Measurements from ENCODE around the gene CEP44.

CEP44 gene, protein sequence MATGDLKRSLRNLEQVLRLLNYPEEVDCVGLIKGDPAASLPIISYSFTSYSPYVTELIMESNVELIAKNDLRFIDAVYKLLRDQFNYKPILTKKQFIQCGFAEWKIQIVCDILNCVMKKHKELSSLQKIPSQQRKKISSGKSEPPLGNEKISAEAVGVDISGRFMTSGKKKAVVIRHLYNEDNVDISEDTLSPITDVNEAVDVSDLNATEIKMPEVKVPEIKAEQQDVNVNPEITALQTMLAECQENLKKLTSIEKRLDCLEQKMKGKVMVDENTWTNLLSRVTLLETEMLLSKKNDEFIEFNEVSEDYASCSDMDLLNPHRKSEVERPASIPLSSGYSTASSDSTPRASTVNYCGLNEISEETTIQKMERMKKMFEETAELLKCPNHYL

DNA sequence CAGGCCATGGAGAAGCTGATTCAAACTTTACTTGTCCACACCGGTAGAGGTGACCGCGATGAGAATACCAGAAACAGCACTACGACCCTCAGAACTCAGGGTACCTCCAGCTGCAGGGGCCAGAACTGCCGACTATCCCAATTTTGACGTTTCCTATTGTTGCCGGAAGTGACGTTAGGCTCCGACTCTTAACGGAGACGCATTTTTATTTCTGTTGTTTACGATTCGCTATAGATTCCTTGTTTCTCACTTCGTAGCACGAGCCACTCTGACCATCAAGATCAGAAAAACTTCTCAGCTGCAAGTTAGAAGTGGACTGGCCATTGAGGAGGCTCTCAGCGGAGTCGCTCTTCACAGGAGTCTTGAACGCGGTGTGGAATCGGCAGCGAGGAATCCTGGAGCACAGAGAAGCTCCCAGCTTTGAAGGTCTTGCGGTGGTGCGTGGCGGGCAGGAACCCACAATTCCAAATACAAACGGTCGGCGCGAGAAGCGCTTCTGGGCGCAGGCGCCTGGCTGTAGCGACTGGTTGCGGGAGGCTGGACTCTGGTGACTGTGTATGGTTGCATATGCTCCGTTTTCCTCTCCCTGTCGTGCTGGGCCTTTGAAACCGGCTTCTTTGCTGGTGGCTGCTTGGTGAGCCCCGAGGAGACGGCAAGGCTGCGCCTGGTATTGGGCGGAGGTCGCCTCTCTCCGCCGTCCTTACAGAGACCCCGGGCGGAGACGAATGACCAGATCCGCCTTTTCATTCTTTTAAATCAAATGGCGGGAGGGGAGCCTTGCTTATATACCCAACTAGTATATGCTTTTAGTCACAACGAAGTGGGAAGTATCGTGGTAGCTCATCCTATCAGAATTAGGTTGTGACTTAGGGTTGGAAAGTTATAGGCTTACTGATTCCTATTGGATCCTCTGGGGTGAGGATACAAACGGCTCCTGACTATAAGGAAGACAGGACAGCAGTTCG, at the start of gene CEP44, which contains the start of gene FBXO8:
Gene CEP44, plus strand, starts transcription at position 405 of the 965 bp plus-strand sequence. CDS start 15,211 bp downstream, outside the sequence.
Gene FBXO8, minus strand, starts transcription at position 161 of the 965 bp plus-strand sequence. CDS start 20,575 bp downstream, outside the sequence.
- TF ChIP-seq, protein P1, sequence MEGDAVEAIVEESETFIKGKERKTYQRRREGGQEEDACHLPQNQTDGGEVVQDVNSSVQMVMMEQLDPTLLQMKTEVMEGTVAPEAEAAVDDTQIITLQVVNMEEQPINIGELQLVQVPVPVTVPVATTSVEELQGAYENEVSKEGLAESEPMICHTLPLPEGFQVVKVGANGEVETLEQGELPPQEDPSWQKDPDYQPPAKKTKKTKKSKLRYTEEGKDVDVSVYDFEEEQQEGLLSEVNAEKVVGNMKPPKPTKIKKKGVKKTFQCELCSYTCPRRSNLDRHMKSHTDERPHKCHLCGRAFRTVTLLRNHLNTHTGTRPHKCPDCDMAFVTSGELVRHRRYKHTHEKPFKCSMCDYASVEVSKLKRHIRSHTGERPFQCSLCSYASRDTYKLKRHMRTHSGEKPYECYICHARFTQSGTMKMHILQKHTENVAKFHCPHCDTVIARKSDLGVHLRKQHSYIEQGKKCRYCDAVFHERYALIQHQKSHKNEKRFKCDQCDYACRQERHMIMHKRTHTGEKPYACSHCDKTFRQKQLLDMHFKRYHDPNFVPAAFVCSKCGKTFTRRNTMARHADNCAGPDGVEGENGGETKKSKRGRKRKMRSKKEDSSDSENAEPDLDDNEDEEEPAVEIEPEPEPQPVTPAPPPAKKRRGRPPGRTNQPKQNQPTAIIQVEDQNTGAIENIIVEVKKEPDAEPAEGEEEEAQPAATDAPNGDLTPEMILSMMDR (IDR thresholded peaks at IDR 0.05; ENCODE audit: low read depth, low read length, missing control alignments) = no peak
- peak; percentile 53 for DNase-seq (ENCODE audit: low read depth)
- peak within 1 kb of the TSS; percentile 95 for H3K4me3 ChIP-seq (ENCODE audit: low read depth, low read length)

DNA sequence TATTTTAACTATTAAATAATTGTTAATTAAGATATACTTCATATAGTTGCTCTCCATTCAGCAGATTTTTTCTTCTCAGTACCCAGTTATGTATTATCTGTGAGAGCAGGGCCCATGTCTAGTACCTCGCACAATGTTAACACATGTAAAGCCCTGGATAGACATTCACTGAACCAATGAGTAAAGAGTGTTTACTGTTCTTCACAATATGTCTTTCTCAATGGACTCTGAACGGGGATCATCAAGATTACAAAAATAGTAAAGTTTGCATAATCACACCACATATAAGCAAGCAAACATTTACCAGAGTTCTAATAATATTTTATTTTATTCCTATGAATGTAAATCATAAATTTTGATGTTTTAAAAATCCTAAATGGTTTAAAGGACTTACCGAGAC, 47.4 kb upstream of the CEP44 start:
- no peak overlapping the region for H3K4me3 ChIP-seq (ENCODE audit: low read depth, low read length)
- no peak for DNase-seq (ENCODE audit: low read depth)
- TF ChIP-seq, protein P1 (IDR thresholded peaks at IDR 0.05; ENCODE audit: low read depth, low read length, missing control alignments) = no peak

DNA sequence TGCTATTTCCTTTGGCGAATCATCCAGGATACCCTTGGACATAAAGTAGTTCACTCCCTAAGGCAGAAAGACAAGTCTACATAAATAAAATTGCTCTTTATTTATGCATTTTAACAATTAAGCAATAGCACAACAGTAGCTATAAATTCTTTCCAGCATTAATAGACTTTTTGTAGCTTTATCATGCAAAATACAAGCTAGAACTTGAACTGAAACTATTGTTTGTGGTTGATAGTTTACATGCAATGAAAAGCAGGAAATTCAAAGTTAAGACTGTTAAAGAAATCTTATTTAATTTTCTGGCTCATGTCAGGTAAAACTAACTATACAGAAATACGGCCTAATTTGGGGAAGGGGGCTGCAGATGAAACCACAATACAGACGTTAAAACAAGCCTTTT, 42.5 kb upstream of the CEP44 start:
- TF ChIP-seq, protein P1 (IDR thresholded peaks at IDR 0.05; ENCODE audit: low read depth, low read length, missing control alignments) = no peak

DNA sequence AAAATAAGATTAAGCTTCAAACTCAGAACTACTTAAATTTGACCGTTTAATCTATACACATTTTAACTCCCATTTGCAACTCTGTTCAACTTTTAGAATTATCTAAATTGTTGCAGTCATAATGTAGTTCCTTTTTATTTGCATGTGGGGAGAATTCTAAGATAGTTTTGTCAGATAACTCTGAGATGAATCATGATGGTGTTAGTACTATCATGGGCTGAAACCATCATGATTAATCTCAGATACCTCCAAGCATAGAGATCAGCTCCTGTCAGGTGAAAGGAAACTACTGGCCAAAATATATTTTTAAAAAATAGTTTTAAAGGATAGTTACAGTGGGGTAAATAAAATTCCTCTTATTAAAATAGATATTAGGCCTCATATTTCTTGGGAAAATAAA, 39.3 kb upstream of the CEP44 start:
- H3K4me3 ChIP-seq (ENCODE audit: low read depth, low read length) = no peak overlapping the region
- no peak for DNase-seq (ENCODE audit: low read depth)
- TF ChIP-seq, protein P1 (IDR thresholded peaks at IDR 0.05; ENCODE audit: low read depth, low read length, missing control alignments) = no peak

More for the DNA sequence above, 42.5 kb upstream of the CEP44 start:
- DNase-seq (ENCODE audit: low read depth) = no peak
- H3K4me3 ChIP-seq (ENCODE audit: low read depth, low read length) = no peak overlapping the region

DNA sequence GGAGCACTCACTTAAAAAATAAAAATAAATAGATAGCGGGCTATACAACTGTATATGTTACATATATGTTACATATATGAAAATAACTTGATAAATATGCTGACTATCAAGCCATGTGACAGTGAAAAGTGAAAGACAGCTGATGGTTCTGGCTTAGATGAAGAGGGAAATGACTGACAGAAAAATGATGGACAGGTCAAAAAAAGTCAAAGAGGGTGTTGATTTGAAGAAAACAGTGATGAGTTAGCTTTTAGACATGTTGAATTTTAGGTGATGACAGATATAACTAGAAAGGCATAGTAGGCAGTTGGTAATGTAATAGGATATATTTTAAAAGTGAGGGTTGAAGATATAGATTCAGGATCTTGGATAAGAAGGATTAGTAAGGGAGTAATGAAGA, 38.0 kb upstream of the CEP44 start:
- no peak overlapping the region for H3K4me3 ChIP-seq (ENCODE audit: low read depth, low read length)
- TF ChIP-seq, protein P1 (IDR thresholded peaks at IDR 0.05; ENCODE audit: low read depth, low read length, missing control alignments) = no peak
- no peak for DNase-seq (ENCODE audit: low read depth)

DNA sequence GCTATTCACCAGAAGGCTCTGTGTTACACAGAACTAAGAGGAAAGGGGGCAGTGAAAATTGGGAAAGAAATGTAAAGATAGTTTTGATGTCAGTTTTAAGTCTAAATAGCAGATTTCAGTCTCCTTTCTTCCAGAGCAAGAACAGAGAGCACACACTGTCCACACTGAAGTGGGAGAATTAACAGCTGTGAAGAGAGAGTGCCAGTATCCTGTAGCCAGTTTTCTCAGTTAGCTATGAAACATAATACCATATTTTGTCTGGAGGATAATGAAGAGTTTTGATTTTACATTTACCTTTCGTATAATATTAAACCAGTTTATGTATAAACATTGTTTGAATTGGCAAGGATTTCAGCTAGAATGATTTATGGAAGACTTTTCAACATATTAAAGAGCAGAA, 35.3 kb upstream of the CEP44 start:
- TF ChIP-seq, protein P1 (IDR thresholded peaks at IDR 0.05; ENCODE audit: low read depth, low read length, missing control alignments) = no peak
- DNase-seq (ENCODE audit: low read depth) = no peak
- no peak overlapping the region for H3K4me3 ChIP-seq (ENCODE audit: low read depth, low read length)

Data from GM12864 (cell line).